ENCODE data around the gene SPINT1.
A peak's percentile ranks its signal among the peaks of the same experiment; 100 is the strongest.

SPINT1 gene

DNA sequence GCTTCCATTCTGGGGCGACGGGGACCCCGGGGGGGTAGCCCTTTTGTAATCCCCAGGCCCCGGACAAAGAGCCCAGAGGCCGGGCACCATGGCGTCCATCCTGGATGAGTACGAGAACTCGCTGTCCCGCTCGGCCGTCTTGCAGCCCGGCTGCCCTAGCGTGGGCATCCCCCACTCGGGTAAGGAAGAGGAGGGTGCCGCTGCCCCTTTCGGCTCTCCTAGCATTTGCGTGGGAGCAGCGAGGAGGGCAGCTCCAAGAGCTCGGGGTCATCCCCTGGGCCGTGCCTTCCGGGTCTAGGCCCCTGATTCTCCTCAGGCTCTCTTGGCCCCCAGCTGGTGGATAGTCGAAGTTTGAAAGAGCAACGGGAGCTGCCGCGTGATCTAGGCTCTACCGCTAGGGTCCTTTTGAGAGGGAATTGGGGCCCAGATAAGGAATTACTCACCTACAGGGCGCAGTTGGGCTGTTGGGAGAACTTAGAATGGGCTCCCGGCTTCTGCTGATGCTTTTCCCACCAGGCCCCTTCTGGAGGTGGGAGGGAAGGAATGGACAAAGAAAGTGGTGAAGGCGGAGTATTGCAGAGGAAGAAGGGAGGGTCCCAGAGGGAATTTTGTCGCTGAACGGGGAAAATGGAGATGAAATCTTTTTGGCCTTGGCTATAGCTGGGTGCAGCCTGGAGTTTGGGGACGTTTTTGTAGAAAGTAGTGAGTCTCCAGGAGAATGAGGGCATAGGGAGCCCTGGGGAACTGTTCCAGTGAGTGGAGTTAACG, 51.0 kb downstream of the SPINT1 start:
- no peak for DNase-seq

DNA sequence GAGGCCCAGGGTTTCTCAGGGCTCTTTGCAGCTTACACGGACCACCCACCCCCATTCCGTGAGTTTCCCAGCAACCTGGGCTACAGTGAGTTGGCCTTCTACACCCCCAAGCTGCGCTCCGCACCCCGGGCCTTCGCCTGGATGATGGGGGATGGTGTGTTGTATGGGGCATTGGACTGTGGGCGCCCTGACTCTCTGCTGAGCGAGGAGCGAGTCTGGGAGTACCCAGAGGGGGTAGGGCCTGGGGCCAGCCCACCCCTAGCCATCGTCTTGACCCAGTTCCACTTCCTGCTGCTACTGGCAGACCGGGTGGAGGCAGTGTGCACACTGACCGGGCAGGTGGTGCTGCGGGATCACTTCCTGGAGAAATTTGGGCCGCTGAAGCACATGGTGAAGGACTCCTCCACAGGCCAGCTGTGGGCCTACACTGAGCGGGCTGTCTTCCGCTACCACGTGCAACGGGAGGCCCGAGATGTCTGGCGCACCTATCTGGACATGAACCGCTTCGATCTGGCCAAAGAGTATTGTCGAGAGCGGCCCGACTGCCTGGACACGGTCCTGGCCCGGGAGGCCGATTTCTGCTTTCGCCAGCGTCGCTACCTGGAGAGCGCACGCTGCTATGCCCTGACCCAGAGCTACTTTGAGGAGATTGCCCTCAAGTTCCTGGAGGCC, 55.8 kb downstream of the SPINT1 start:
- no peak for DNase-seq

DNA sequence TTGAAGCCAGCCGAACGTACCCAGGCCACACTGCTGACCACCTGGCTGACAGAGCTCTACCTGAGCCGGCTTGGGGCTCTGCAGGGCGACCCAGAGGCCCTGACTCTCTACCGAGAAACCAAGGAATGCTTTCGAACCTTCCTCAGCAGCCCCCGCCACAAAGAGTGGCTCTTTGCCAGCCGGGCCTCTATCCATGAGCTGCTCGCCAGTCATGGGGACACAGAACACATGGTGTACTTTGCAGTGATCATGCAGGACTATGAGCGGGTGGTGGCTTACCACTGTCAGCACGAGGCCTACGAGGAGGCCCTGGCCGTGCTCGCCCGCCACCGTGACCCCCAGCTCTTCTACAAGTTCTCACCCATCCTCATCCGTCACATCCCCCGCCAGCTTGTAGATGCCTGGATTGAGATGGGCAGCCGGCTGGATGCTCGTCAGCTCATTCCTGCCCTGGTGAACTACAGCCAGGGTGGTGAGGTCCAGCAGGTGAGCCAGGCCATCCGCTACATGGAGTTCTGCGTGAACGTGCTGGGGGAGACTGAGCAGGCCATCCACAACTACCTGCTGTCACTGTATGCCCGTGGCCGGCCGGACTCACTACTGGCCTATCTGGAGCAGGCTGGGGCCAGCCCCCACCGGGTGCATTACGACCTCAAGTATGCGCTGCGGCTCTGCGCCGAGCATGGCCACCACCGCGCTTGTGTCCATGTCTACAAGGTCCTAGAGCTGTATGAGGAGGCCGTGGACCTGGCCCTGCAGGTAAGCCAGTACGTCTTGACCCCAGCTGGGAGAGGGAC, 56.6 kb downstream of the SPINT1 start:
- no peak for DNase-seq

DNA sequence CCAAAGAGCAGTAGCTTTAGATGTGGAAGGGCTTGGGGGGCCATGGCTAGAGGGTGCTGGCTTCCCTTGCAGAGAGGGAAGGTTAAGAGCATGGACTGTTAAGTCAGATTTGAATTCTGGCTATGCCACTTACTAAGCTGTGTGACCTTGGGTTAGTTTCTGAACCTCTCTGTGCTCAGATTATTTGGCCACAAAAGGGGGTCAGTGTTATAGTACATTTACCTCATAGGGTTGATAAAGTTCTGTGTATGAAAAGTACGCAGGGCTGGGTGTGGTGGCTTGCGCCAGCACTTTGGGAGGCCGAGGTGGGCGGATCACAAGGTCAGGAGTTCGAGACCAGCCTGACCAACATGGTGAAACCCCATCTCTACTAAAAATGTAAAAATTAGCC, 57.2 kb downstream of the SPINT1 start:
- DNase-seq: no peak

DNA sequence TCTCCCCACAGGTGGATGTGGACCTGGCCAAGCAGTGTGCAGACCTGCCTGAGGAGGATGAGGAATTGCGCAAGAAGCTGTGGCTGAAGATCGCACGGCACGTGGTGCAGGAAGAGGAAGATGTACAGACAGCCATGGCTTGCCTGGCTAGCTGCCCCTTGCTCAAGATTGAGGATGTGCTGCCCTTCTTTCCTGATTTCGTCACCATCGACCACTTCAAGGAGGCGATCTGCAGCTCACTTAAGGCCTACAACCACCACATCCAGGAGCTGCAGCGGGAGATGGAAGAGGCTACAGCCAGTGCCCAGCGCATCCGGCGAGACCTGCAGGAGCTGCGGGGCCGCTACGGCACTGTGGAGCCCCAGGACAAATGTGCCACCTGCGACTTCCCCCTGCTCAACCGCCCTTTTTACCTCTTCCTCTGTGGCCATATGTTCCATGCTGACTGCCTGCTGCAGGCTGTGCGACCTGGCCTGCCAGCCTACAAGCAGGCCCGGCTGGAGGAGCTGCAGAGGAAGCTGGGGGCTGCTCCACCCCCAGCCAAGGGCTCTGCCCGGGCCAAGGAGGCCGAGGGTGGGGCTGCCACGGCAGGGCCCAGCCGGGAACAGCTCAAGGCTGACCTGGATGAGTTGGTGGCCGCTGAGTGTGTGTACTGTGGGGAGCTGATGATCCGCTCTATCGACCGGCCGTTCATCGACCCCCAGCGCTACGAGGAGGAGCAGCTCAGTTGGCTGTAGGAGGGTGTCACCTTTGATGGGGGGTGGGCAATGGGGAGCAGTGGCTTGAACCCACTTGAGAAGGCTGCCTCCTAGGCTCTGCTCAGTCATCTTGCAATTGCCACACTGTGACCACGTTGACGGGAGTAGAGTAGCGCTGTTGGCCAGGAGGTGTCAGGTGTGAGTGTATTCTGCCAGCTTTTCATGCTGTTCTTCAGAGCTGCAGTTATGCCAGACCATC, 59.0 kb downstream of the SPINT1 start:
- no peak for DNase-seq

DNA sequence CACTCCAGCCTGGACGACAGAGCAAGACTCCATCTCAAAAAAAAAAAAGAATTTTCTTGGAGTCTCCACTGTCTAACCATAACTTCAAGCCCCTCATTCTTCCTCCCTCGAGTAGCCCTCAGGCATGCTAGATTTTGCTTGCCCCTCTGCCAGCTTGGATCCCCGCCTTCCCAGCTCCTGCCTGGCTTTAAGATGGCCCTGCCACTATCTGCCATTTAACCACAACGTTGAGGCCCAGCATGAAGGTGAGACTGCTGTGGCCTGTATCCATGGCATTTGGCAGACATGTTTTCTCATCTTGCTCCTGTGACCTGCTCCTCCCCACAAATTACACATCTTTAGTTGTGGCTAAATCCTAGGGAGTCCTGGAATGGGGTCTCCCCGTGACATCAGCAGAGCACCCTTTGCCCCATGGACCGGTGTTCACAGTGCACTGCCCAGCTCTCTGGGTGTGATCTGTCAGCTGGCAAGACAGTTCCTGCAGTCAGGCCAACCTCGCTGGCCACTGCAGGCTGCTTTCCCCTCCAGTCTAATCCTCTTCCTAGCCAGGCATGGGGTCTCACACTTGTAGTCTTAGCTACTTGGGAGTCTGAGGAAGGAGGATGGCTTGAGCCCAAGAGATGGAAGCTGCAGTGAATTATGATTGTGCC, 60.8 kb downstream of the SPINT1 start:
- no peak for DNase-seq

DNA sequence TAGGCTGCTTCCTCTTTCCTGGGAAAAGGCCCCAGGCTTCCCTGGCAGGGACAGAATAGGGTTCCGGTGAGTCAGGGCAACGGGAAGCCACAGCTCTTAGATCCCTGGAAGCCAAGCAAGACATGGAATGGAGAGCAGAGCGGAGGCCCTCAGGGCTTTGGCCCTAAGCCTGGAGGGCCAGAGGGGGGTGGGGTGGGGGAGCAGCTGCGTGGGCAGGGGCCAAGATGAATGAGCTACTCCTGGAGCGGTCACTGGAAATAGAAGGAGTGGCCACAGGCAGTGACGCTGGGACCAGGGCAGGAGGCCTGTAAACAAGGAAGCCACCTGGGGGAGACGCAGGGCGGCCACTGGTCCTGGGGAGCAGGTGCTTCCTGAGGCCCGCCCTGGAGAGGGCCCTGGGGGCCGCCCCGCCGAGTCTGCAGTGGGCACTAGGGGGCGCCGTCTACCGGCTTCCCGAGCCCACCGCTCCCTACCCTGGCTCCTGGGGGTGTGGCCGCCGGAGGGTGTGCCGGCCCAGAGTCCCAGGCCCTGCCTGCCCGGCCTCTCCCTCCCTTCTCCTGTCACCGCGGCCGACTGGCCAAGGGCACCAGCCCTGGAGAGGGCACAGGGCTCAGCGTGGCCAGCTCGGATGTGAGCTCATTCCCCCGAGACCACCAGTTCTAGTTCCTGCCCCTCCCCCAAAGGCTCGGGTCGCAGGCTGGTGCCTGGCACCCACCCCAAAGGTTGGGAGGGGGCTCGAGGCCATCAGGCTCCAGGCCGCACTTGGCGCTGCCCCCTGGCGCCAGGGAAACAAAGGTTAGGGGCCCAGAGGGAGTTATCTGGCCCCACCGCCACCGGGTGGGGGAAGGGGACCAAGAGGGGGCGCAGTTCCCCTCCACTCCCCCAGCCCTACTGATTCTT, 62.5 kb downstream of the SPINT1 start:
- DNase-seq: peak; percentile 23

DNA sequence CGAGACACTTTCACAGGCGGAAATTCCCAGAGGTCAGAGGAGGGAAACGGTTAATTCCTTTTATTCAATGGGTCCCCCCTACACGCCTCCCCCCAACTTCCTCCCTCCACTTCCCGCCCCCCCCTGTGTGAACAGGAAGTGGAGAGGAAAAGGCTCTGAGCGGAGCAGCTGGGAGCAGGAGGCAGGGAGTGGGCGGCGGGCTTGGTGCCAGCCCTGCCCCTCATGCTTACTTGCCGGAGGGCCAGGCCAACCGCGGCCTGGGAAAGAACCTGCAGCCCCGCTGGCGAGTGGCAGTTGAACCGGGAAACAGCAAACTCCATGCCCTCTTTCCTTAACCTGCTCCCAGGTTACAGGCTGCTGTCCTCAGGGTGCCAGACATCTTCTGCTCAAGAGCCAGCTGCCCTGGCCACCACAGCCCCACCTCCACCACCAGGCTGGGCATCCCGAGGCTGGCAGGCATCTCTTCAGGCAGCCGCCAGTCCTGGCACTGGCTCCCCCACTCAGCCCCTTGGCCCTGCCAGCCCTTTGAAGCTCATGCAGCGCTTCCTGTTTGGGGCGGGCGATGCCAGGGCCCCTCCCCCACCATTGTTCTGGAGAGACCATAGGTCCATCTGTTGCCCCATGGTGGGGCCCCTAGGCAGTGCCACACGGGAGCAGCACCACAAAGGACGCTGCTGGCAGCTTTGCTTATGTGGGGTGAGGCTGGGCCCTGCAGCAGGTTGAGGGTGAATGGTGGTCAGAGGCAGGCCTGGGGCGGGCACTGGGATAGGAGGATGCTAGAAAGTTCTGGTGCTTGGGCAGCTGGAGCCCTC, 63.3 kb downstream of the SPINT1 start:
- DNase-seq: no peak

Data from NCI-H1048 (cell line).